ENCODE data around the gene THY1.
"Not testable (repeated sequence)": the region's sequence is repeated elsewhere in the genome, so short reads cannot be mapped to it uniquely, and the experiment has no call there.

The THY1 gene

DNA sequence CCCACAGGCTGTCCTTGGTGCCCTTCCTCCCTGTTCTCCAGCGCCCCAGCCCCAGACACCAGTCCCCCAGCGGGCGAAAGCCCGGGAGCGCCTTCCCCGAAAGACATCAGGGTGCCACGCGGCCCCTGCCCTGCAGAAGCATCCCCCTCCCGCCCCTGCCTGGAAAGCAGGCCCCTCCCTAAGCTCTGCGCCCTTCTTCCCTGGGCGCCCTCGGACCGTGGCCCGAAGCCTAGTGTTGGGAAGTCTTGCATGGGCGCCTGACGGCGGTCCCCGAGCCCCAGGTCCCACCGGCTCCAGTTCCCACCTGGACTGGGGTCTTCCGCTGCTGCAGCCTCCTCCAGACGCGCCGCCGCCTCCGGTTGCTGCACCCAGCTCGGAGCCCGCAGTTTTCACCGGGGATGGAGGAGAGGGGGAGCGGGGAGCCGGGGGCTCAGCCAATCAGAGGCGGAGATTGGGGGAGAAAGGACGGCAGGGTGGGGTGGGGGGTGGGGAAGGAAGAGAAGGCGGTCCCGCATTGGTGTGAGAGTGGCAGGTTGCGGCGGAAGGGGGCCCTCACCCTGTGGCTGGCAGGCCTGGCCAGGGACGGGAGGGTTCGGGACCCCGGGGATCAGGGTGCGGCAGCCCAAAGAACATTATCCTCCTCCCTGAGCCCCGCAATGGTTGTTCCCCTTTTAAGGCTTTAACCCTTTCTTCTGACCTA lies at the start of gene THY1:
TSS of gene THY1 (minus strand) at position 364 of the 700 bp plus-strand sequence. CDS start 2,267 bp downstream, outside the sequence.
- DNase-seq = peak; percentile 73

DNA sequence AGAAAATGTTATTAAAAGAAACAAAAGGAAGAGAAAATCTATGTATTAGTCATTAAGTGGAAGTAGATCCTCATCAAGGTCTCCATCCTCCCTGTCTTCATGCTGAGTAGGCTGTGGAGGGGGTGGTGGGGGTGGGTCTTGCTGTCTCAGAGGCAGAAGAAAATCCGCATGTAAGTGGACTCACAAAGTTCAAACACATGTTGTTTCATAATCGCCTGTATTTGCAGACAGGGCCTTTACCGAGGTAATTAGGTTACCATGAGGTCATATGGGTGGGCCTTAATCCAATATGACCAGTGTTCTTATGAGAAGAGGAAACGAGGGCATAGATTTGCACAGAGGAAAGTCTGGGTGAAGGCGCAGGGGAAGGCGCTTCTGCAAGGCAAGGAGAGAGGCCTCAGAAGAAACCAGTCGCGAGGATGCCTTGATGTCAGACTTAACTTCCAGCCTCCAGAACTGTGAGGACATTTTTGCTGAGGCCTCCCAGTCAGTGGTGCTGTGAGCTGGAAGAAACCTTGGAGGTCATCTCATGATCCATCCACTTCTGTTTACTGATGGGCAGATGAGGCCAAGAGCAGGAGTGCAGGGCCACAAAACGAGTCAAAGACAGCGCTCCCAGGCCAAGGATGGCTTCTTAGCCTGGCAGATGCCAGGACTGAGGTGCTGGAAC lies 49.3 kb upstream of the THY1 start:
- no peak for DNase-seq

DNA sequence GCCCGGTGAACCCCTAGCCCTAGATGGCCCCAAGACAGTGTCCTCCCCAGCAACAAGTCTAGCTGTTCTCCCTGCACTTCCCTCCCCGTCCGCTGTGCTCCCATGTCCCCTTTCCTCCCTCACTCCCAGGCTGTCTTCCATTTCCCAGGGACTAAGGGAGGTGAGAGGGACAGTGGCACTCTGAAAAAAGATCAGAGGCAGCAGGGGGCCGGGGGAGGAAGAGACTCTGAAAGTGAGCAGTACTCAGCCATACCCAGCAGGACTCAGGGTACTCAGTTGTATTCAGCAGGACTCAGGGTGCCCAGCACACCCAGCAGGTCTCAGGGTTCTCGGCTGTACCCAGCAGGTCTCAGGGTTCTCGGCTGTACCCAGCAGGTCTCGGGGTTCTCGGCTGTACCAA lies 48.4 kb upstream of the THY1 start:
- DNase-seq = no peak

DNA sequence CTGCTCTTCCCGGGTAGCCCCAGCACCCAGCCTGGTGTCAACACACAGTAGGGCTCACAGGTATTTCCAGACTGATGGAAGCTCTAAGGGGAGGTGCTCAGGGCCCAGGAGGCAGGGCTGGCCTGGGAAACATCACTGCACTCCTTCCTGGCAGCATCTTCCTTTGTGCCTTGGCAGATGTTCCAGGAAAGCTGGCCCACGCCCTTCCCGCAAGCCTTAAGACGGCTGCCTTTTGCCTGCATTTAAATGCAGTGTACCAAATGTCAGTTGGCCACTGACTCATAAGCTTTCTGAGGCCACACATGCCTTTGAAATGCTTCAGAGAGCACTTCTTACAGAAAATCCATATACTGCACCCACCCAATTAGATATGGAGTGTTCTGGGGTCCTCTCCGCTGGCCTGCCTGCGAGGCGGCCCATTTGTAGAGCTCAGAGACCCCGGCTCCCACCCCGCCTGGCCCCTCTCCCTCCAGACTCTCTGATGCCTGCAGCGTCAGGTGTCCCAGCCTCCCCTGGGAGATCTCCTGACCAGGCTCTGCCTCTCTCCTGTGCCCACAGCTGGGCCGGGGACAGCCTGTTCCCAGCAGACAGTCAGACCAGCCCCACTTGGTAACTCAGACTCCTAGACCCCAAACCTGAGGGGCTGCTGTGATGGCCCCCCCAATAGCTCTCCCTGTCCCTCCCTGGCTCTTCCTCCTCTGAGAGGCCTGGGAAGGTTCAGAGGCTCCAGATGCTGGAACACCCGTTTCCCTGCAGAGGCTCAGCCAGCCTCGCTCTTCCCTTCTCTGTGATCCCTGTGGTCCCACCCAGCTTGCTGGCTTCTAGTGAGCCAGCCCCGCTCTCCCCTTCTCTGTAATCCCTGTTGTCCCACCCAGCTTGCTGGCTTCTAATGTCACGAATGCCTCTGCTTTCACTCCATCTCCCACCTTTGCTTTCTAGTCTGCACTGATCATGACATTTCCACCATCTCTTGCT lies 47.6 kb upstream of the THY1 start:
- DNase-seq = no peak

DNA sequence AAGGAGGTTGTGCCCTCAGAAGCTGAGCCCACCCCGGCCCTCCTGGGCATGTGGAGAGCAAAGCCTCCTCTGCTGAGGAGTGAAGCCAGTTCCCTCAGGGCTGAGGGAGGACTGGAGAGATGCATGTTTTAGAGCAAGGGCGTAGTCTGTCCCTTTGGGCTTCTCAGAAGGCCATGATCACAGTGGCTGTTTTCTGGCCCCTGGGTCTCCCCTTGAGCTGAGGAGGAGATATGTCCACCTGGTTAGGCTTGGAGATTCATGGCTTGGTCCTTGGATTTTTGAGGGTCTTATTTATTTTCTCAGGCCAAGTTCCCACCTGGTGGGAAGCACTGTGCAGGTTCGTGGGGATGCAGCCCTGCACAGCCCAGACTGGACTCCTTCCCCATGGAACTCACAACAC lies 46.5 kb upstream of the THY1 start:
- DNase-seq = no peak

DNA sequence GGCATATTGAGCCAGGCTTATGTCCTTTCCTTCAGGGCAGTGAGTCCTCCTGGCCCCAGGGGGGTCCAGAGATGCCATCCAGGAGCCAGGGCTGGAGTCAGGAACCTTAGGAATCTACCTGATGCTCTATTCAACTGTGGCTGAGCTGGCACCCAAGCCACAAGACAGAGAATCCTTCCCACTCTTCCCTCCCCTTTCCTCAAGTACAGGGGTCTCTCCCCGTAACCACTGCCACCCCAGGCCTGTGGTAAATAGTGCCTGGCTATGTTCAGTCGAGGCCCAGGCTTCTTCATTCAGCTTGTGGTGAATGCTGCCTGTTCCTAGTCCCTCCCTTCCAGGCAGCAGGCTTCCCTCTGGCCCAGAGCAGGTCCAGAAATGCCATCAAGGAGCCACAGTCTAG lies 45.5 kb upstream of the THY1 start:
- DNase-seq = no peak

DNA sequence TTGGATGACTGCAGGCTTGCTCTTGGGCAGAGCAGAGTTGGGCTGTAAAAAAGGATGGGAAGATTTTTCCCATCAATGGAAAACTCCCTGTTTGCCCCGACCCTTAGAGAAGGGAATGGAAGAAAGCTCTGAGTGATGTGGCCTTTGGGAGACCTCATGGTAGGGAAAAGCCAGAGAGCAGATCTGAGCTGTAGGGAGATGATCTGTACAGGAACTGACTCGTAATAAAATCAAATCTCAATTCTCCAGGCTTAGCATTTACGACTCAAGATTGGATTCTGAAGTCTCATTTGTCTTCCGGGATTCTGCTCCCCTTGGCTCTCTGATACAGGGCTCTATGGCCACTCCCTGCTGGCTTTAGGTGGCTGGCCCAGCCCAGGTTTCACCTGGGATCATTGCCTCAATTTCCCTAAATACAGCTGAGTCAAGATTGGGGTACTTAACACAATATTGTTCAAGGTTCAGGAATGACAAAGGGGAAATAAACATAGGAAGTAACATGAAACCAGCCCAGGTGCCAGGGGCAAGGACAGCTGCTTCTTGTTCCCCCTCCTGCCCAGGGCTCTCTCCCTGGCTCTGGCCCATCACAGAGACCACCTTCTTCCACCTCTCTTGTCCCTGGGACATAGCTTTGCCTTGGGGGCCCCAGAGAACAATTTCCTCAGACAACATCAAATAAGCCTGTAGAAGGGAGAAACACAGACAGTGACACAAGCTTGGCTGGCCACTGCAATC lies 38.4 kb upstream of the THY1 start:
- DNase-seq = peak; percentile 40

DNA sequence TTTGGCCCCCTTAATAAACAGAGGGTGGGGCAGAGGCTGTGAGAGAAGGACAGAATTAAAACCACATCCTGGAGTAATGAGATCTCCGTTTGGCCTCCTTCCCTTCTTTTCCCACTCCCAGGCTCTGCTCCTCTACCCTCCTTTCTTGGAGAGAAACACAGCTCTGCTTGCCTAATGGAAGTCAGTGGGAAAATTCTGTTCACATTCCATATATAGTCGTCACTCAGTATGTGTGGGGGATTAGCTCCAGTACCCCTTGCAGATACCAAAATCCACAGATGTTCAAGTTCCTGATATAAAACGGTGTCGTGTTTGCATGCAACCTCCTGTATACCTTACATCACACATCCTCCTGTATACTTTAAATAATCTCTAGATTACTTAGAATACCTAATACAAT lies 37.6 kb upstream of the THY1 start:
- no peak for DNase-seq

DNA sequence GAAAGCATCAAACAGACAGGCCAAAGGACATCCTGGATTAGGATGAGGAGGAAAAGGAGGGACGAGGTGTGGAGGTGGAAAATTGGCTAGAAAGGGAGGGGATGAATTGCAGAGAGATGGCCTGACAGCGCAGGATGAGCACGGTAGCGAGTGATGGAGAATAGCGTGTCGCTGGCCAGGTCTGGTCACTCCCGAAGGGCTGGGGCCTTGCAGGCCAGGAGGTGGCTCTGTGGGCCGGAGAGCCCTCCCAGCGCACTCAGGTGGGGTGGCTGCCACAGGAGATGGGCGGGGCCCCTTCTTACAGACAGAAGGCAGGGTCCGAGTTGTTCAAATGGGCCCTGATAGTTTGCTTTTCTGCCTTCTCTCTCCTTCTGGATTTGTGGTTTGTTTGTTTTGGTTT lies 37.1 kb upstream of the THY1 start:
- DNase-seq = no peak

DNA sequence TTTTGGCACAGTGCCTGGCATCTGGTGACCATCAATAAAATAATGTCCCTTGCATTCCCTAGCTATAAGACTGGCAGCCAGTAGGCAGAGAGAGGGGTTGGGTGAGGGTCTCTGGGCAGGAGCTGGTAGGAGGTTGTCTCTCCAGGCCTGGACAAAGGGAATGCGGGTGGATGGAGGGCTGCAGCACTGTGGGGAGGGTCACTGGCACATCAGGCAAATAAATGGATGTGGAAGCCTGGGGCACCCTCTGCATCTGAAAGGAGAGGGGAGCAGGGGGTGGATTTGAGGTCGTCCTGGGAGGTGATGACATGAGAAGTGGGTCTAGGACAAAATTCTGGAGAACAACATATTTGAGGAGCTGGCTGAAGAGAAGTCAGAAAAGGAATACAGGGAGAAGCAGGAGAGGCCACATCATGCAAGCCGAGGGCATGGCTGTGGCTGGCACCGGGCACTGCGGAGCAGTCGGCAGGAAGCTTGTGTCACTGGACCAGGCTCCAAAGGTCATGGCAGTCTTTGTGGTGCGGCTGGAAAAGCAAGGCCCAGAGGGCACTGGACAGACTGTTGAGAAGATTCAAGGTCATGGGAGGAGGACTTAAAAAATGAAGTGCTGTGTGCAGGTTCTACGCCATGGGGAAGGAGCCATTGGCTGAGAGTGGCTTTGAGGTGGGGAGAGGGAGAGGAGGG lies 36.5 kb upstream of the THY1 start:
- no peak for DNase-seq

DNA sequence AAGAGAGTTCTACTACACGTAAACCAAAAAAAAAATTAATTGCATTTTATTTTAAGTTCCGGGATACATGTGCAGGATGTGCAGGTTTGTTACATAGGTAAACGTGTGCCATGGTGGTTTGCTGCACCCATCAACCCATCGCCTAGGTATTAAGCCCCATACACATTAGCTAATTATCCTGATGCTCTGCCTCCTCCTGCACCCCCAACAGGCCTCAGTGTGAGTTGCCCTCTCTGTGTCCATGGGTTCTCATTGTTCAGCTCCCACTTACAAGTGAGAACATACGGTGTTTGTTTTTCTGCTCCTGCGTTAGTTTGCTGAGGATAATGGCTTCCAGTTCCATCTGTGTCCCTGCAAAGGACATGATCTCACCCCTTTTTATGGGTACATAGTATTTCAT lies 32.7 kb upstream of the THY1 start:
- DNase-seq = peak; percentile 63

DNA sequence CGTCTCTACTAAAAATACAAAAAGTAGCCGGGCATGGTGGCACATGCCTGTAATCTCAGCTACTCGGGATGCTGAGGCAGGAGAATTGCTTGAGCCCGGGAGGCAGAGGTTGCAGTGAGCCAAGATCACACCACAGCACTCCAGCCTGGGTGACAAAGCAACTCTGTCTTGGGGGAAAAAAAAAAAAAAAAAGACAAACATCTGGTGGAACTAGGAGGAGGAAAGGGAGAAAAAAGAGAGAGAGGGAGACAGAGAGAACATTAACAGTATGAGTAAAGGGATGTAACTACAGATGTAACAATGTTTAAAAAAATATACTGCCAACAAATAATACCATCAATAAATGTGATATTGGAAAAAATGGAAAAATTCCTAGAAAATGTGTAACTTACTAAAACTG lies 32.3 kb upstream of the THY1 start:
- DNase-seq = not testable (repeated sequence)

DNA sequence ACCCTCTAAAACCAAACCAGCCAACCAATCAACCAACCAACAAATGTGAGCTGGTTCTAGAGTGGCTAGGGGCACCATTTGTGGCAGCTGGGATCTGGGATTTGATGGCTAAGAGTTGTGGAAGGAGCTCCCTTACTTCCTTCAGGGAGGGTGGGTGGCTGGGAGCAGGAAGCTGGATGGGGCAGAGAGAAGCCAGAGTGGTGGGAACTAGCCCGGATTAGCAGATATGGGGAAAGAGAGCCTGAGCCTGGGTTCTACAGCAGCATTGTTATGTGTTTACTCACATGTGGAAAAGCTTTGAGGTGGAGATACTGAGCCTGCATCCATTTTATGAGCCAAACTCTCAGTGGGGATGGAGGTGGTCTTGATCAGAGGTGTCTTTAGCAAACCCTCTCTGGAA lies 30.9 kb upstream of the THY1 start:
- DNase-seq = no peak

DNA sequence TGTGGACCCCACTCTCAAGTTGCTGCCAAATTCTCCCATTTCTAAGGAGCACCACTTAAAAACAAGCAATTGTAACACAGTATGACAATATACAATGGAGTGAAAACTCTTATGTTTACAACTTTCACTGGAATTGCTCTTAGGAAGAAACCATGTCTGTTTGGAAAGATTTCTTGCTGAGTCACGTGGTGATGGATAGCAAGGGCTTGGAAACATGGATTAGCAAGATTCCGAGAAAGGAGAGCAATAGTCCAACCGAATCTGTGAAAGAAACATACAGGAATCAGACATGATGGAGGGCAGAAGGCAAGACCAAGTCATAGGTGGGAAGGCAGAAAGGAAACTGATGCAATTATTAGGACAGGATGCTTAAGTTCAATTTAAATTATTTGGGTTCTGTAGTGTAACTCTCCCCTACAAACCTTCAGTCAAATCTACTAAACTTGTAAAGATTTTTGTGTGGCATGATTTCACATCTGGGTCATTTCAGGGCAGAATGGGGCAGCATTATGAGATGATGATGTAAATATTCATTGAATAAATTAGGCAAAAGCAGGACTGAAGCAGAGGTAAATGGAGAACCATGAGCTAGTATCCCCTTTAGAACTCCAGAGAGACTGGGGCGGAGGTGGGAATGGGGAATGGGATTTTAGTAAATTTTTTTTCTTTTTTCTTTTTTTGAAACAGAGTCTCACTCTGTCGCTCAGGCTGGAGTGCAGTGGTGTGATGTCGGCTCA lies 27.8 kb upstream of the THY1 start:
- DNase-seq = no peak

DNA sequence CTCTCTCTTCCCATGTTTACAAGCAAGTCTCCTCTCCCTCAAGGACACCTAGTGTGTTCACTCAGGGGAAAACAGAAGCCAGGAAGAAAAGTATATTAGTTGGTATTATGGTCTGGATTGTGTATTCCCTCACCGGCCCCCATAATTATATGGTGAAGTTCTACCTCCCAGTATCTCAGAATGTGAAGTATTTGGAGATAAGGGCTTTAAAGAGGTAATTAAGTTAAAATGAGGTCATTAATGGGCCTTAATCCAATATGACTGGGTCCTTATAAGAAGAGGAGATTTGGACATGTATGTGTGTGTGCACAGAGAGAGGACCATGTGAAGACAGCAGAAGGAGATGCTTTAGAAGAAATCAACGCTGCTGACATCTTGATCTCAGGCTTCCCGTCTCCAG lies 26.5 kb upstream of the THY1 start:
- no peak for DNase-seq

DNA sequence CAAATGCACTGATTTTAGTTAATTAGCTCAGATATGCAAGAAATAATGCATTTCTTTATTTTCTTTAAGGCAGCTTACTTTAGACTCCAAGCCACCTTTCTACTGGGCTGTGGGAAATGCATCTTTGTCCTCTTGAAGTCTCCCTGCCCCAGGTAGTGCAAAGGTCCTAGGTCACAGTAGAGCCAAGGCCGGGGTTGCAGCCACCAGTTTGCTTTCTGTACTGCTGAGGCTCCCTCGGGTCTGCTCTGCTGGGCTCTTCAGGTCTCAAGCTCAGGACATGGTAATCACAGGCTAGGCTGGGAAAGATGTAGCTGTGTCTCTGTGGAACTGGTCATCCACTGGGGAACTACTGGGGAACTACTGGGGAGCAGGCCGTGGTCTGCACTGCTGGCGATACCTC lies 25.4 kb upstream of the THY1 start:
- no peak for DNase-seq

DNA sequence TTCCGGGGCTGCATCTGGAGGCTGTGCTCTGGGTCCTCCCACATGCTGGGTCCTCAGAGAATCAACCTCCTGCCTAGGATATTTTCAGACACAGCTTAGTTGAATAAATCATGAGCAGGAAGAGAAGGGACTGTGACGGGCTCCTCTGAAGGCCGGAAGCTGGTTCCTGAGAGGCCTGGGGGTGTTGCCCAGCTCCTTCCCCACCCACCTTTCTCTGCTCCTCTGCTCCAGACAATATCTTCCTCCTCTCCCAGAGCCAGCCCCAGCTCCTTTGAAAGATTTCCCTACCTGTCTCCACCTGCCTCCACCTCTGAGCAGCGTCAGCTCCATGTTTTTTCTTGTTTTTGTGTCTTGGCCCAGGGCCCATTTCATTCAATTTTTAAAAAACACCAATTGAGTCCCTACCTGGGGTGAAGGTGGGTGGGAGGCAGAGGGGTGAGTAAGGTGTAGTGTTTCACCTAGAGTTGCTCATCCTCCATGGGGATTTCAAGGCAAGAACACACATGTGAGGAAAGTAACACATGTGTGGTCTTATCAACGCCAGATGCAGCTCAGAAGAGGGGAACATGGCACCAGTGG lies 24.8 kb upstream of the THY1 start:
- peak; percentile 47 for DNase-seq

DNA sequence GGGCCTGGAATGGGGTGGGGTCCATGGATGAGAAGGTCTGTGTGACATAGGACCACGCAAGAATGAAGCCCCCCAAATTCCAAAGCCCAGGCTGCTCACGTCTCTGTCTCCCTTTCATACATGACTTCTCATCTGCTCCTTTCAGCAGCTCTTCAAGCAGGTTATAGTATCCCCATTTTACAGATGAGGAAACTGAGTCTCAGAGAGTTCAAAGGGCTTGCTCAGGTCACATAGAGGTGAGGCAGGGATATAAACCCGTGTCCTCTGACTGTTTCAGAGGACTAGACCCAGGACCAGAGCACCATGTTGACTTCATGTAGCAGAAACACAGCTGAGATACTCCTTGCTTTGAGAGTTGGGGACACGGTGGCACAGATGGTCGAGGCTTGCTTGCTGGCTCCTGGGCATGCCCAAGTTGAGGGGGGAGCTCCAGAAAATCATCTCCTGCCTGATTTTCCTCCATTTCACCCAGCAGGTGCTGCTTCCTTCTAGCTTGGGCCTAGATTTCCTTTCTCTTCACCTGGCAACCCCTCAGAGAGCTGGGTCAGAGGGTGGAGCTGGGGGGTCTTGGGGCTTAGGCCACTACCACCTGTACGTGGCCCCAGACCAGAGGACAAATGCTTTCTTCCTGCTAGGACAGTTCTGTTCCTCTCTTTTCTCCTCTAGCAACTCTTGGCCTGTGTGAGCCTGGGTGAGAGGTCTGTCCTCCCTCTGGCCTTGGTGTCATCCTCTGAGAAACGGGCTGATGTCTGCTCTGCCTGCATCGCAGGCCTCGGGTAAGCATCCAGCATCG lies 24.1 kb upstream of the THY1 start:
- DNase-seq = no peak

DNA sequence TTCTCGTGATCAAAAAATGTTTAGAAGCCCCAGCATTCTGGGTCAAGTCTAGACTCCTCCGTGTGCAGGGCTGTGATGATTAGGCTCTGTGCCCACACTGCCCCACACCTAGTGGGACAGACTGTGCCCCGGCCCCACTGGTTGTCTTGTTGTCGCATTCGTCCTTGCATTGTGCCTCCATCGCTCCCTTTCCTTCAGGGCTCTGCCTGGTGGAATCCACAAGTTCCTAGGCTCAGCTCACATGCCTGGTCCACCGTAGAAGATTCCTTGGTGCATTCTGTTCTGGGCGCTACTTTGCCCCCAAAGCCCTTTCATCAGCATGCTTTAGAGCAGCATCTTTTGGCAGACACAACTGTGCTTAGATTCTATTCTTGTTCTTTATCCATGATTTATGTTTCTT lies 23.5 kb upstream of the THY1 start:
- DNase-seq = no peak

DNA sequence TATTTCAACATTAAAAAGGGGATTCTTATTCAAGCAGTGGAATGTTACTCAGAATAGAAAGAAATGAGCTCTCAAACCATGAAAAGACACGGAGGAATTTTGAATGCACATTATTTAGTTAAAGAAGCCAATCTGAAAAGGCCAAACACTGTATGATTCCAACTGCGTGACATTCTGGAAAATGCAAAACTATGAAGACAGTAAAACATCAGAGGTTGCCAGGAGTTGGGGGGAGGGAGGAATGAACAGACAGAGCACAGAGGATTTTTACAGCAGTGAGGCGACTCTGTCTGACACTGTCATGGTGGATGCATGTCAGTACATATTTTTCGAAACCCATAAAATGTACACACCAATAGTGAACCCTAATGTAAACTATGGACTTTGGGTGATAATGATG lies 22.9 kb upstream of the THY1 start:
- no peak for DNase-seq

Data from NCI-H69 (cell line).